Endodermal cell (in vitro differentiated cells): ENCODE data around the gene MCL1. TPM values are rescaled to one million over a fixed set of nuclear protein-coding genes. Genes with fewer than 3 reads are reported as not detected.

Source experiments
- DNase-seq: peaks from one replicate; pipeline ENCODE4 v3.0.0-alpha.2; 2017
- H3K27ac ChIP-seq: 2 replicates; pipeline ENCODE4 v1.5.1; 2013; ENCODE audit warnings: mild to moderate bottlenecking, low read depth, low read length, moderate library complexity
- H3K27me3 ChIP-seq: 2 replicates; pipeline ENCODE4 v1.6.1; 2013; ENCODE audit warnings: mild to moderate bottlenecking, low read length, moderate library complexity; ENCODE audit not compliant: insufficient read depth, control insufficient read depth, poor library complexity, severe bottlenecking
- H3K36me3 ChIP-seq: 2 replicates; pipeline ENCODE4 v1.7.0; 2013; ENCODE audit warnings: mild to moderate bottlenecking, low read length, moderate library complexity; ENCODE audit not compliant: control insufficient read depth, insufficient read depth
- H3K4me1 ChIP-seq: one replicate; pipeline ENCODE4 v1.7.0; 2013; ENCODE audit warnings: low read length; ENCODE audit not compliant: control insufficient read depth, insufficient read depth
- H3K4me3 ChIP-seq: 2 replicates; pipeline ENCODE4 v1.5.1; 2013; ENCODE audit warnings: mild to moderate bottlenecking, low read length, moderate library complexity
- H3K9ac ChIP-seq: 2 replicates; pipeline ENCODE4 v1.6.1; 2013; ENCODE audit warnings: mild to moderate bottlenecking, low read length, moderate library complexity; ENCODE audit not compliant: poor library complexity, severe bottlenecking; ENCODE audit errors: extremely low read depth
- H3K9me3 ChIP-seq: 2 replicates; pipeline ENCODE4 v1.6.1; 2013; ENCODE audit warnings: mild to moderate bottlenecking, low read length, moderate library complexity; ENCODE audit not compliant: control insufficient read depth
- H3K27ac Mint-ChIP-seq: 2 replicates; pipeline ENCODE4 v1.8.0; 2020; ENCODE audit warnings: mixed read lengths
- H3K27me3 Mint-ChIP-seq: 2 replicates; pipeline ENCODE4 v1.8.0; 2021; ENCODE audit warnings: mild to moderate bottlenecking, mixed read lengths; ENCODE audit not compliant: insufficient read depth
- H3K36me3 Mint-ChIP-seq: 2 replicates; pipeline ENCODE4 v1.8.0; 2020; ENCODE audit warnings: low read depth, mixed read lengths
- H3K4me1 Mint-ChIP-seq: 2 replicates; pipeline ENCODE4 v1.8.0; 2020; ENCODE audit warnings: mixed read lengths
- H3K4me3 Mint-ChIP-seq: 2 replicates; pipeline ENCODE4 v1.8.0; 2020; ENCODE audit warnings: mild to moderate bottlenecking, moderate library complexity, mixed read lengths
- H3K9me3 Mint-ChIP-seq: 2 replicates; pipeline ENCODE4 v1.8.0; 2020; ENCODE audit warnings: mild to moderate bottlenecking, mixed read lengths
- WGBS, 2 experiments: methylation state at CpG; one replicate each; pipeline versions ENCODE4 v1.1.5 to v1.1.7; 2013; ENCODE audit warnings: missing lambda C conversion rate in 2 of 2, mixed read lengths in 1 of 2; ENCODE audit not compliant: insufficient coverage in 1 of 2, insufficient read length in 1 of 2; 5-methylcytosine and 5-hydroxymethylcytosine counted together
- microRNA-seq: library from miRNA; unstranded; fragments of <30 nt; microRNA quantifications from one replicate; pipeline ENCODE4 v1.2.0, GENCODE V29; 2020; ENCODE audit warnings: borderline microRNAs expressed
- total RNA-seq, 2 donors: library from RNA; stranded (reverse); fragmentation: NEBNext Ultra II Directional in 1 of 2; extraction: Animal tissue kit (Norgen Biotek cat#: 25700) in 1 of 2; gene quantifications; 2 replicates in 1 of 2; 3 replicates in 1 of 2; pipeline ENCODE4 v1.2.1, GENCODE V29; 2021
- TF ChIP-seq, protein P1 (sequence below): fragments of 200-600 bp; sonication (generic); conservative IDR thresholded peaks from 2 replicates; pipeline ENCODE4 v1.5.0; 2021; ENCODE audit warnings: antibody characterized with exemption, mild to moderate bottlenecking

The MCL1 gene
- total RNA-seq, 2 donors from 2014 or later = 133 to 173 TPM

DNA sequence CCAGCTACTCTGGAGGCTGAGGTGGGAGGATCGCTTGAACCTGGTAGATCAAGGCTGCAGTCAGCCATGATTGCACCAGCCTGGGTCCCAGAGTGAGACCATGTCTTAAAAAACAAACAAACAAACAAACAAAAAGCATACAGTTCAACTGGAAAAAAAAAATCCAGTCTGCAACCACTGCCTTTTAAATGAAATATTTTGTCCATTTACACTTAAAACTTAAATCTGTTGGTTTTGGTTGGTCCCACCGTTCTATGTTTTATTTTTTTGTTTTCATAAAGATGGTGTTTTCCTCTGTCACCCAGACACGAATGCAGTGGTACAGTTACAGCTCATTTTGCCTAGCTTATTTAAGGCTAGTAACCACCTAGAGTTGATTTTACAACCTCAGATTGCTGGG is 54.1 kb downstream of the MCL1 start:
- H3K9me3 Mint-ChIP-seq = no peaks in the 10 kb centered on the region
- Histone ChIP-seq H3K4me1 (no peaks in the 10 kb centered on the region), H3K27me3 (no peaks in the 10 kb centered on the region), H3K27ac (no peak overlapping the region), H3K4me3 (no peak overlapping the region), H3K9me3 (no peaks in the 10 kb centered on the region), H3K36me3 (no peaks in the 10 kb centered on the region), H3K9ac (no peak overlapping the region)
- no peaks in the 10 kb centered on the region for H3K27me3 Mint-ChIP-seq
- no peak overlapping the region for H3K4me3 Mint-ChIP-seq
- peaks cover 6% of the 10 kb centered on the region for H3K4me1 Mint-ChIP-seq
- no peak for DNase-seq
- H3K36me3 Mint-ChIP-seq = no peaks in the 10 kb centered on the region
- WGBS, 2 experiments = 80 to 97% methylated on average over 3 of the region's 3 CpGs
- no peak overlapping the region for H3K27ac Mint-ChIP-seq
- TF ChIP-seq, protein P1, sequence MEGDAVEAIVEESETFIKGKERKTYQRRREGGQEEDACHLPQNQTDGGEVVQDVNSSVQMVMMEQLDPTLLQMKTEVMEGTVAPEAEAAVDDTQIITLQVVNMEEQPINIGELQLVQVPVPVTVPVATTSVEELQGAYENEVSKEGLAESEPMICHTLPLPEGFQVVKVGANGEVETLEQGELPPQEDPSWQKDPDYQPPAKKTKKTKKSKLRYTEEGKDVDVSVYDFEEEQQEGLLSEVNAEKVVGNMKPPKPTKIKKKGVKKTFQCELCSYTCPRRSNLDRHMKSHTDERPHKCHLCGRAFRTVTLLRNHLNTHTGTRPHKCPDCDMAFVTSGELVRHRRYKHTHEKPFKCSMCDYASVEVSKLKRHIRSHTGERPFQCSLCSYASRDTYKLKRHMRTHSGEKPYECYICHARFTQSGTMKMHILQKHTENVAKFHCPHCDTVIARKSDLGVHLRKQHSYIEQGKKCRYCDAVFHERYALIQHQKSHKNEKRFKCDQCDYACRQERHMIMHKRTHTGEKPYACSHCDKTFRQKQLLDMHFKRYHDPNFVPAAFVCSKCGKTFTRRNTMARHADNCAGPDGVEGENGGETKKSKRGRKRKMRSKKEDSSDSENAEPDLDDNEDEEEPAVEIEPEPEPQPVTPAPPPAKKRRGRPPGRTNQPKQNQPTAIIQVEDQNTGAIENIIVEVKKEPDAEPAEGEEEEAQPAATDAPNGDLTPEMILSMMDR = no peak

Small RNA genes within 50 kb of the gene (microRNA-seq; reads per million reads assigned to microRNA genes)
- gene MIR4257 = not detected

Other genes with a start within 250 kb of the MCL1 start
- gene RPRD2, start 215.5 kb downstream of the MCL1 start, total RNA-seq = 10 to 100 TPM; 33.1 to 35.9 TPM
- 10 to 100 TPM; 32.9 to 39.4 TPM for gene TARS2, start 92.2 kb downstream of the MCL1 start, total RNA-seq
- 1 to 10 TPM; 4.8 to 5.6 TPM for gene ECM1, start 71.5 kb downstream of the MCL1 start, total RNA-seq
- gene FALEC, start 63.9 kb downstream of the MCL1 start, total RNA-seq = 1 to 10 TPM in 1 of 2 donors, under 1 TPM in 1; 0.70 to 1.6 TPM
- gene ADAMTSL4, start 30.2 kb downstream of the MCL1 start, total RNA-seq = 1 to 10 TPM; 3.7 to 3.9 TPM
- 100 to 1,000 TPM; 266 to 364 TPM for gene ENSA, start 50.0 kb upstream of the MCL1 start, total RNA-seq
- gene GOLPH3L, start 117.5 kb upstream of the MCL1 start, total RNA-seq = 10 to 100 TPM; 45.1 to 45.2 TPM
- not detected for gene HORMAD1, start 141.3 kb upstream of the MCL1 start, total RNA-seq
- not detected for gene CTSS, start 186.2 kb upstream of the MCL1 start, total RNA-seq
- gene CTSK, start 228.7 kb upstream of the MCL1 start, total RNA-seq = 1 to 10 TPM; 6.1 to 8.4 TPM